Measurements from ENCODE around the gene MEG3. TPM values are rescaled to one million over a fixed set of nuclear protein-coding genes. Genes with fewer than 3 reads are reported as not detected.
A peak's percentile ranks its signal among the peaks of the same experiment; 100 is the strongest.

Gene MEG3
- total RNA-seq, 1 experiment from 2014 or later = 338 TPM

DNA sequence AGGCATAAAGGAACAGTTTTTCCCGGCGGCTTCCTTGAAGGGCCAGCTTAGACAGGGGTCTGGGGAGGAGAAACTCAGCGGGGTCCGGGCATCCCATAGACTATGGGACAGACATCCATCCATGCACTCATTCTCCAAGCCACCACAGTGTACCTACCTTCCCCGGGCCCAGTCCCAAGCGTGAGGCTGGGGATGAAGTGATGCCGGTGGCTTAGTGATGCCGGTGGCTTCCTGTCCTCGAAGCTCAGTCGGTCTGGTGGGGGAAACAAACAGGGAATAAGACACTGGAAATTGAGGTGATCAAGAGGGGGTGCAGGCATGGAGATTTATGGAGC lies 77.2 kb downstream of the MEG3 start (continued):
- TF ChIP-seq, protein P1, sequence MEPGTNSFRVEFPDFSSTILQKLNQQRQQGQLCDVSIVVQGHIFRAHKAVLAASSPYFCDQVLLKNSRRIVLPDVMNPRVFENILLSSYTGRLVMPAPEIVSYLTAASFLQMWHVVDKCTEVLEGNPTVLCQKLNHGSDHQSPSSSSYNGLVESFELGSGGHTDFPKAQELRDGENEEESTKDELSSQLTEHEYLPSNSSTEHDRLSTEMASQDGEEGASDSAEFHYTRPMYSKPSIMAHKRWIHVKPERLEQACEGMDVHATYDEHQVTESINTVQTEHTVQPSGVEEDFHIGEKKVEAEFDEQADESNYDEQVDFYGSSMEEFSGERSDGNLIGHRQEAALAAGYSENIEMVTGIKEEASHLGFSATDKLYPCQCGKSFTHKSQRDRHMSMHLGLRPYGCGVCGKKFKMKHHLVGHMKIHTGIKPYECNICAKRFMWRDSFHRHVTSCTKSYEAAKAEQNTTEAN (CRISPR knock-in tag; IDR thresholded peaks at IDR 0.05) = no peak
- no peak for TF ChIP-seq ZNF317 (CRISPR knock-in tag; IDR thresholded peaks at IDR 0.05; ENCODE audit: borderline replicate concordance, low read depth)
- no peak for TF ChIP-seq IRF2 (CRISPR knock-in tag; IDR thresholded peaks at IDR 0.05; ENCODE audit: borderline replicate concordance, low read depth)
- no peak for TF ChIP-seq NR1H2 (CRISPR knock-in tag; IDR thresholded peaks at IDR 0.05)

DNA sequence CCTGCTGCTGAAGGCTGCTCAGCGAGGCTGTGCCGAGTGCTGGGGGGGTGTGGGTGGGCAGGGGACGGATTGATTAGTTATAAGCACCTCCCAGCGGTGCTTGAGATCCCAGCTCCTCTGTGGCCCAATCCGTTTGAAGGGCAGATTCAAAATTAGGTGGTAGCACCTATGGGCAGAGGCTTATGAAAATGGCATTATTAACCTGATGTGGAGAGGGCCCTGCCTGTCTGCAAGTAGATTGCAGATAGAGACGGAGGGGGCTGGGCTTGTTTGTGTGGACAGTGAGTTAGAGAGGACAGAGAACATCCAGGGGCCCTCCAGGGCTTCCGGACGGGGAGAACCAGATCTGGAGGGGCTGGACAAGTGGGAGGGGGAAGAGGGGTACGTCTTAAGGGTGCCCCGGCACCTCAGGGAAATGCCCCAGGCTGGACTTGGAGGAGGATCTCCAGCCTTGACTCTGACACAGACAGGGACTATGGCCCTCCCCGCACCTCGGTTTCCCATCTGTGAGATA lies 77.8 kb downstream of the MEG3 start, which contains the start of gene RTL1:
RTL1 (minus strand) TSS at position 51 of the 514 bp plus-strand sequence. CDS start 18,934 bp downstream, outside the sequence.
- Mint-ChIP-seq H3K27ac (peak within 1 kb of the TSS; percentile 64; the same call in 1 of the 2 replicates), H3K9me3 (0 out of 2 replicates have a peak, but pooled peaks cover 7% of the 10 kb centered on the region), H3K4me3 (peak within 1 kb of the TSS; percentile 76), H3K36me3 (peaks cover 33% of the 10 kb centered on the region), H3K4me1 (peaks cover 46% of the 10 kb centered on the region), H3K27me3 (ENCODE audit: low read depth) (peaks cover 64% of the 10 kb centered on the region)
- CTCF ChIA-PET = interaction anchor here (1.0 kb wide), 1 partner anchor 332 kb away, joined by 3 read pairs; no protein-coding TSS in a partner anchor
- ATAC-seq = no peak
- POLR2A ChIA-PET = no interaction called here
- no peak for DNase-seq (ENCODE audit: low spot score)
- TF ChIP-seq GTF2I (CRISPR knock-in tag; conservative IDR thresholded peaks at IDR 0.05) = no peak
- TF ChIP-seq FOXJ3 (CRISPR knock-in tag; IDR thresholded peaks at IDR 0.05; ENCODE audit: borderline replicate concordance) = no peak
- TF ChIP-seq ZNF671 (CRISPR knock-in tag; IDR thresholded peaks at IDR 0.05) = no peak
- no peak for TF ChIP-seq PRRX2 (CRISPR knock-in tag; IDR thresholded peaks at IDR 0.05)
- TF ChIP-seq, protein P2, sequence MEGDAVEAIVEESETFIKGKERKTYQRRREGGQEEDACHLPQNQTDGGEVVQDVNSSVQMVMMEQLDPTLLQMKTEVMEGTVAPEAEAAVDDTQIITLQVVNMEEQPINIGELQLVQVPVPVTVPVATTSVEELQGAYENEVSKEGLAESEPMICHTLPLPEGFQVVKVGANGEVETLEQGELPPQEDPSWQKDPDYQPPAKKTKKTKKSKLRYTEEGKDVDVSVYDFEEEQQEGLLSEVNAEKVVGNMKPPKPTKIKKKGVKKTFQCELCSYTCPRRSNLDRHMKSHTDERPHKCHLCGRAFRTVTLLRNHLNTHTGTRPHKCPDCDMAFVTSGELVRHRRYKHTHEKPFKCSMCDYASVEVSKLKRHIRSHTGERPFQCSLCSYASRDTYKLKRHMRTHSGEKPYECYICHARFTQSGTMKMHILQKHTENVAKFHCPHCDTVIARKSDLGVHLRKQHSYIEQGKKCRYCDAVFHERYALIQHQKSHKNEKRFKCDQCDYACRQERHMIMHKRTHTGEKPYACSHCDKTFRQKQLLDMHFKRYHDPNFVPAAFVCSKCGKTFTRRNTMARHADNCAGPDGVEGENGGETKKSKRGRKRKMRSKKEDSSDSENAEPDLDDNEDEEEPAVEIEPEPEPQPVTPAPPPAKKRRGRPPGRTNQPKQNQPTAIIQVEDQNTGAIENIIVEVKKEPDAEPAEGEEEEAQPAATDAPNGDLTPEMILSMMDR (IDR thresholded peaks at IDR 0.05) = no peak
- TF ChIP-seq, protein P1 (CRISPR knock-in tag; IDR thresholded peaks at IDR 0.05) = no peak
- no peak for TF ChIP-seq ZBTB21 (CRISPR knock-in tag; IDR thresholded peaks at IDR 0.05; ENCODE audit: borderline replicate concordance)
- TF ChIP-seq RORB (CRISPR knock-in tag; IDR thresholded peaks at IDR 0.05) = no peak
- TF ChIP-seq, protein P3, sequence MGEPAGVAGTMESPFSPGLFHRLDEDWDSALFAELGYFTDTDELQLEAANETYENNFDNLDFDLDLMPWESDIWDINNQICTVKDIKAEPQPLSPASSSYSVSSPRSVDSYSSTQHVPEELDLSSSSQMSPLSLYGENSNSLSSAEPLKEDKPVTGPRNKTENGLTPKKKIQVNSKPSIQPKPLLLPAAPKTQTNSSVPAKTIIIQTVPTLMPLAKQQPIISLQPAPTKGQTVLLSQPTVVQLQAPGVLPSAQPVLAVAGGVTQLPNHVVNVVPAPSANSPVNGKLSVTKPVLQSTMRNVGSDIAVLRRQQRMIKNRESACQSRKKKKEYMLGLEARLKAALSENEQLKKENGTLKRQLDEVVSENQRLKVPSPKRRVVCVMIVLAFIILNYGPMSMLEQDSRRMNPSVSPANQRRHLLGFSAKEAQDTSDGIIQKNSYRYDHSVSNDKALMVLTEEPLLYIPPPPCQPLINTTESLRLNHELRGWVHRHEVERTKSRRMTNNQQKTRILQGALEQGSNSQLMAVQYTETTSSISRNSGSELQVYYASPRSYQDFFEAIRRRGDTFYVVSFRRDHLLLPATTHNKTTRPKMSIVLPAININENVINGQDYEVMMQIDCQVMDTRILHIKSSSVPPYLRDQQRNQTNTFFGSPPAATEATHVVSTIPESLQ (CRISPR knock-in tag; IDR thresholded peaks at IDR 0.05) = no peak
- no peak for TF ChIP-seq NFATC4 (CRISPR knock-in tag; IDR thresholded peaks at IDR 0.05)
- no peak for TF ChIP-seq RELA (CRISPR knock-in tag; IDR thresholded peaks at IDR 0.05; ENCODE audit: borderline replicate concordance)

DNA sequence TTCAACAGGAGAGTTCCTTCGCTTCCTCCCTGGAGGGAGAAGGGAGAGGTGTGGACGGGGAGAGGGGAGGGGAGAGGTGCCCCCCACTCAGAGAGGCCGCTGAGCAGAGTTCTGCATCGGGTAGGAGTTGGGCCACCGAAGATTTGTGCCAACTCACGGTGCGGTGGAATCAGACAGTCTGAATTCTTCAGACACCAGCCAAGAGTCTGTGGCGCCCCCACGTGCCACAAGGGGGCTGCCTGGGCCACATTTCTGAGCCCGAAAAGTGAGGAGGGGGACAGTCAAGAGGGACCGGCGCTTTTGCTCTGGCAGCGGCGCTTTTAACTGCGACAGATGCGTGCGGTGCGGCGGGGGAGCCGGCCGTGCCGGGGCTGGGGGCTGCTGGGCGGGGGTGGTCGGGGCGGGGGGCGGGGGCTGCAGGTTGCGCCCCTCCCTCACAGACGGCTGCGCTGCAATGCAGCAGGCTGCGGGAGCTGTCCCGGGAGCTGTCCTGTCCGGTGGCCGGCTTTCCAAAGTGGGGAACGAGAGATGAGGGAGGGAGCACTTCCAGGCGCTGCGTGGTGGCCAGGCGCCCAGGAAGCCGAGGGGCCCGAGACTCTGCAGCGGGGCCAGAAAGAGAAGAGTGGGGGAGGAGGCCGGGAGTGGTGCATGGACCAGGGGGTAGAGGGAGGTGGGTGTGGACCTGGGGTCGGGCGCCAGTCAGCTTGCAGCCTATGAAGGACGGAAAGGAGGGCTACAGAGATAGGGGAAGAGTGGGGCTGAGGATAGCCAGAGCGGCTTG lies 78.6 kb downstream of the MEG3 start:
- peaks cover 58% of the 10 kb centered on the region for H3K27me3 Mint-ChIP-seq (ENCODE audit: low read depth)
- peaks cover 36% of the 10 kb centered on the region for H3K36me3 Mint-ChIP-seq
- peaks cover 38% of the 10 kb centered on the region for H3K4me1 Mint-ChIP-seq
- H3K4me3 Mint-ChIP-seq = peak overlapping the region; percentile 76
- ChIA-PET POLR2A (interaction anchor here (1.0 kb wide), 1 partner anchor 90 kb away, joined by 3 read pairs; no protein-coding TSS in a partner anchor), CTCF (interaction anchor here (0.7 to 1.6 kb wide), 10 partner anchors 49 to 761 kb away, joined by 3 to 6 read pairs (median 3); no protein-coding TSS in a partner anchor)
- DNase-seq (ENCODE audit: low spot score) = peak; percentile 75
- ATAC-seq = peak; percentile 28
- no peak overlapping the region for H3K27ac Mint-ChIP-seq
- 0 out of 2 replicates have a peak, but pooled peaks cover 7% of the 10 kb centered on the region for H3K9me3 Mint-ChIP-seq
- TF ChIP-seq, protein P4, sequence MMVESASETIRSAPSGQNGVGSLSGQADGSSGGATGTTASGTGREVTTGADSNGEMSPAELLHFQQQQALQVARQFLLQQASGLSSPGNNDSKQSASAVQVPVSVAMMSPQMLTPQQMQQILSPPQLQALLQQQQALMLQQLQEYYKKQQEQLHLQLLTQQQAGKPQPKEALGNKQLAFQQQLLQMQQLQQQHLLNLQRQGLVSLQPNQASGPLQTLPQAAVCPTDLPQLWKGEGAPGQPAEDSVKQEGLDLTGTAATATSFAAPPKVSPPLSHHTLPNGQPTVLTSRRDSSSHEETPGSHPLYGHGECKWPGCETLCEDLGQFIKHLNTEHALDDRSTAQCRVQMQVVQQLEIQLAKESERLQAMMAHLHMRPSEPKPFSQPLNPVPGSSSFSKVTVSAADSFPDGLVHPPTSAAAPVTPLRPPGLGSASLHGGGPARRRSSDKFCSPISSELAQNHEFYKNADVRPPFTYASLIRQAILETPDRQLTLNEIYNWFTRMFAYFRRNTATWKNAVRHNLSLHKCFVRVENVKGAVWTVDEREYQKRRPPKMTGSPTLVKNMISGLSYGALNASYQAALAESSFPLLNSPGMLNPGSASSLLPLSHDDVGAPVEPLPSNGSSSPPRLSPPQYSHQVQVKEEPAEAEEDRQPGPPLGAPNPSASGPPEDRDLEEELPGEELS (CRISPR knock-in tag; IDR thresholded peaks at IDR 0.05) = no peak
- TF ChIP-seq ZNF121 (CRISPR knock-in tag; IDR thresholded peaks at IDR 0.05) = no peak
- no peak for TF ChIP-seq JUN (CRISPR knock-in tag; IDR thresholded peaks at IDR 0.05)
- no peak for TF ChIP-seq FOXK1 (CRISPR knock-in tag; IDR thresholded peaks at IDR 0.05)
- TF ChIP-seq, protein P5, sequence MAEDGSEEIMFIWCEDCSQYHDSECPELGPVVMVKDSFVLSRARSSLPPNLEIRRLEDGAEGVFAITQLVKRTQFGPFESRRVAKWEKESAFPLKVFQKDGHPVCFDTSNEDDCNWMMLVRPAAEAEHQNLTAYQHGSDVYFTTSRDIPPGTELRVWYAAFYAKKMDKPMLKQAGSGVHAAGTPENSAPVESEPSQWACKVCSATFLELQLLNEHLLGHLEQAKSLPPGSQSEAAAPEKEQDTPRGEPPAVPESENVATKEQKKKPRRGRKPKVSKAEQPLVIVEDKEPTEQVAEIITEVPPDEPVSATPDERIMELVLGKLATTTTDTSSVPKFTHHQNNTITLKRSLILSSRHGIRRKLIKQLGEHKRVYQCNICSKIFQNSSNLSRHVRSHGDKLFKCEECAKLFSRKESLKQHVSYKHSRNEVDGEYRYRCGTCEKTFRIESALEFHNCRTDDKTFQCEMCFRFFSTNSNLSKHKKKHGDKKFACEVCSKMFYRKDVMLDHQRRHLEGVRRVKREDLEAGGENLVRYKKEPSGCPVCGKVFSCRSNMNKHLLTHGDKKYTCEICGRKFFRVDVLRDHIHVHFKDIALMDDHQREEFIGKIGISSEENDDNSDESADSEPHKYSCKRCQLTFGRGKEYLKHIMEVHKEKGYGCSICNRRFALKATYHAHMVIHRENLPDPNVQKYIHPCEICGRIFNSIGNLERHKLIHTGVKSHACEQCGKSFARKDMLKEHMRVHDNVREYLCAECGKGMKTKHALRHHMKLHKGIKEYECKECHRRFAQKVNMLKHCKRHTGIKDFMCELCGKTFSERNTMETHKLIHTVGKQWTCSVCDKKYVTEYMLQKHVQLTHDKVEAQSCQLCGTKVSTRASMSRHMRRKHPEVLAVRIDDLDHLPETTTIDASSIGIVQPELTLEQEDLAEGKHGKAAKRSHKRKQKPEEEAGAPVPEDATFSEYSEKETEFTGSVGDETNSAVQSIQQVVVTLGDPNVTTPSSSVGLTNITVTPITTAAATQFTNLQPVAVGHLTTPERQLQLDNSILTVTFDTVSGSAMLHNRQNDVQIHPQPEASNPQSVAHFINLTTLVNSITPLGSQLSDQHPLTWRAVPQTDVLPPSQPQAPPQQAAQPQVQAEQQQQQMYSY (CRISPR knock-in tag; IDR thresholded peaks at IDR 0.05) = no peak
